ENCODE data around the gene AMZ2. TPM values are rescaled to one million over a fixed set of nuclear protein-coding genes. Genes with fewer than 3 reads are reported as not detected.
A peak's percentile ranks its signal among the peaks of the same experiment; 100 is the strongest.
"Not testable (repeated sequence)": the region's sequence is repeated elsewhere in the genome, so short reads cannot be mapped to it uniquely, and the experiment has no call there.

The AMZ2 gene
- total RNA-seq, 1 donor from 2014 or later, result 66.5 TPM

DNA sequence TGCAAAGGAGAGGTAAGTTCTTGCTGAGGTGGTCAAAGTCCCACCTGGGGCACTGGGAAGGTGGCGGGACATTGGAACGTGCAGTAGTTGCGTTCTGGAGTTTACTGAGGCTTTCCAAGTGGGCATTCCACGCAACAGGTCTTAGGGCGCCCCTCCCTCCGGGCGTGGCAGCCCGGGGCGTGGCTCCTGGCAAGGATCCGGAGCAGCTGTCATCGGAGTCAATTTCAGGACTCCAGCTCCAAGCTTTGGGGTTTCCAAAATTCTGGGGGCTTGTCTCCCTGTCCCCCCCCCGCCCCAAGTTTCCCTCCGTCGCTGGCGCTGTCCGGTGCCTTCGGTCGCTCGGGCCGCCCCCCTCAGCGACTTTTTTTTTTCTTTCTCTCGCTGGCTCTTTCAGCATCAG is 43.1 kb upstream of the AMZ2 start:
- H3K9me3 Mint-ChIP-seq (ENCODE audit: low read depth), result no peaks in the 10 kb centered on the region
- peaks cover 18% of the 10 kb centered on the region for H3K4me1 Mint-ChIP-seq (ENCODE audit: low read depth)
- H3K36me3 Mint-ChIP-seq (ENCODE audit: low read depth), result no peaks in the 10 kb centered on the region
- no peak for DNase-seq (ENCODE audit: low spot score)
- peaks cover 10% of the 10 kb centered on the region for H3K27me3 Mint-ChIP-seq (ENCODE audit: low read depth)
- TF ChIP-seq, protein P1, sequence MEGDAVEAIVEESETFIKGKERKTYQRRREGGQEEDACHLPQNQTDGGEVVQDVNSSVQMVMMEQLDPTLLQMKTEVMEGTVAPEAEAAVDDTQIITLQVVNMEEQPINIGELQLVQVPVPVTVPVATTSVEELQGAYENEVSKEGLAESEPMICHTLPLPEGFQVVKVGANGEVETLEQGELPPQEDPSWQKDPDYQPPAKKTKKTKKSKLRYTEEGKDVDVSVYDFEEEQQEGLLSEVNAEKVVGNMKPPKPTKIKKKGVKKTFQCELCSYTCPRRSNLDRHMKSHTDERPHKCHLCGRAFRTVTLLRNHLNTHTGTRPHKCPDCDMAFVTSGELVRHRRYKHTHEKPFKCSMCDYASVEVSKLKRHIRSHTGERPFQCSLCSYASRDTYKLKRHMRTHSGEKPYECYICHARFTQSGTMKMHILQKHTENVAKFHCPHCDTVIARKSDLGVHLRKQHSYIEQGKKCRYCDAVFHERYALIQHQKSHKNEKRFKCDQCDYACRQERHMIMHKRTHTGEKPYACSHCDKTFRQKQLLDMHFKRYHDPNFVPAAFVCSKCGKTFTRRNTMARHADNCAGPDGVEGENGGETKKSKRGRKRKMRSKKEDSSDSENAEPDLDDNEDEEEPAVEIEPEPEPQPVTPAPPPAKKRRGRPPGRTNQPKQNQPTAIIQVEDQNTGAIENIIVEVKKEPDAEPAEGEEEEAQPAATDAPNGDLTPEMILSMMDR (IDR thresholded peaks at IDR 0.05), result no peak
- no peak overlapping the region for H3K27ac Mint-ChIP-seq (ENCODE audit: unreplicated experiment)
- peak overlapping the region; percentile 74 for H3K4me3 Mint-ChIP-seq (ENCODE audit: unreplicated experiment)

DNA sequence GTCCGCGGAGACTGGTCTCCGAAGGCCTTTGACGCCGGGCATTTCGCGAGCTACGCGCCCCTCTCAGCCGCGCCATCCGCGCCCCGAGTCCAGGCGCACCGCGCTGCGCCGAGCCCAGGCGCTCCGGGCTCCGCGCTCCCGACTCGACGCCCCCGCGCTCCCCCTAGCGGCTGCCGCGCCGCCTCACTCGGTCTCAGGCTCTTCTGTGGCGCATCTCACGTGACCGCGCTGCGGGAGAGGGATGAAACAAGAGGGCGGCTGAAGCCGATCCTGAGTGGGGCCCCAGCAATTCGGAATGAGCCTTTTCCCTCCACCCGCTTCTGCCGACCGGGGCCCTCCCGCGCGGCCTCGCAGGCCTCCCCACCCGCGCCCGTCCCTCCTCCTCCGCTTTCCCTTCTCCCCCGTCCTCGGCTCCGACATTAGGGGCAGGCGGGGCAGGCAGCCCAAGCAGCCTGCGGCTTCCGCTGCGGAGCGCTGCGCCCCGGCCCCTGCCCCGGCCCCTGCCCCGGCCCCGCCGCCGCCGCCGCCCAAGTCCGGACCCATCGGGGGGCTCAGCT is 42.5 kb upstream of the AMZ2 start:
- Mint-ChIP-seq H3K4me3 (ENCODE audit: unreplicated experiment) (peak overlapping the region; percentile 74), H3K27me3 (ENCODE audit: low read depth) (peaks cover 4% of the 10 kb centered on the region), H3K9me3 (ENCODE audit: low read depth) (no peaks in the 10 kb centered on the region), H3K36me3 (ENCODE audit: low read depth) (peaks cover 4% of the 10 kb centered on the region), H3K27ac (ENCODE audit: unreplicated experiment) (peak overlapping the region; percentile 74), H3K4me1 (ENCODE audit: low read depth) (peaks cover 12% of the 10 kb centered on the region)
- TF ChIP-seq, protein P1 (IDR thresholded peaks at IDR 0.05), result peak; percentile 92
- DNase-seq (ENCODE audit: low spot score), result no peak

DNA sequence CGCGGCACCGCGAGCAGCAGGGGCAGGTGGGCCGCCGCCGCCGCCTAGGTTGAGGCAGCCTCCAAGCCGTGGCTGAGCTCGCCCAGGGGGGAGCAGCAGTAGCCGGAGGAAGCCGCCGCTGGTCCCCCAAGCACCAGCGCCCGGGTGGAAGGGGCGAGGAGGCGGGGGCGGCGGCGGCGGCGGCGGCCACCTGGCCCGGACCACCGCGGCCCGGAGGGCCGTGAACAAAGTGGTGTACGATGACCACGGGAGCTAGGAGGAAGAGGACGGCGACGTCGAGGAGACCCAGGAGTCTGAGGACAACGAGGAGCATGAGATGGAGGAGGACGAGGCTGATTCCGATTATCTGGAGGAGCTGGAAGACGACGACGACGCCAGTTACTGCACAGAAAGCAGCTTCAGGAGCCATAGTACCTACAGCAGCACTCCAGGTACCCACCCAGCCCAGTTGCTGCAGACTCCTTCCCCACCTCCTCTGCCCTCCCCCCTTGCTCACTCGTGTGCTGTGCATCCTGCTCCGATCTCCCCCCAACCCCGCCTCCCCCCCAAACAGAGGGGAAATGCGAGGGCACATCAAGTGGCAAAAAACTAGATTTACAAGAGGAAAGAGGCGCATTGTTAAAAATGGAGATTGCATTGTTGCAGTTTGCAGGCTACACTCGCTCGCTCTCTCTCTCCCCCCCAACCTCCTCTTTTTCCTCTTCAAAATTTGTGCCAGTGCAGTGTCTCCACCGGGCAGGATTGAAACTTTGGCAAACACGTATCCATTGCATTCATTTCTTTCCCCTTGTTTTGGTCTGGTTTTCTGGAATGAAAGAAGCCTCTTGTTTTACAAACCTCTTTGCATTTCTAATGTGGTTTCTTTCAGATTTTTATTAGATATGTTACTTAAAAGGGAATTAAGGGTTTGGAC is 41.8 kb upstream of the AMZ2 start:
- DNase-seq (ENCODE audit: low spot score), result no peak
- H3K4me3 Mint-ChIP-seq (ENCODE audit: unreplicated experiment), result peak overlapping the region; percentile 74
- H3K27ac Mint-ChIP-seq (ENCODE audit: unreplicated experiment), result peak overlapping the region; percentile 49

DNA sequence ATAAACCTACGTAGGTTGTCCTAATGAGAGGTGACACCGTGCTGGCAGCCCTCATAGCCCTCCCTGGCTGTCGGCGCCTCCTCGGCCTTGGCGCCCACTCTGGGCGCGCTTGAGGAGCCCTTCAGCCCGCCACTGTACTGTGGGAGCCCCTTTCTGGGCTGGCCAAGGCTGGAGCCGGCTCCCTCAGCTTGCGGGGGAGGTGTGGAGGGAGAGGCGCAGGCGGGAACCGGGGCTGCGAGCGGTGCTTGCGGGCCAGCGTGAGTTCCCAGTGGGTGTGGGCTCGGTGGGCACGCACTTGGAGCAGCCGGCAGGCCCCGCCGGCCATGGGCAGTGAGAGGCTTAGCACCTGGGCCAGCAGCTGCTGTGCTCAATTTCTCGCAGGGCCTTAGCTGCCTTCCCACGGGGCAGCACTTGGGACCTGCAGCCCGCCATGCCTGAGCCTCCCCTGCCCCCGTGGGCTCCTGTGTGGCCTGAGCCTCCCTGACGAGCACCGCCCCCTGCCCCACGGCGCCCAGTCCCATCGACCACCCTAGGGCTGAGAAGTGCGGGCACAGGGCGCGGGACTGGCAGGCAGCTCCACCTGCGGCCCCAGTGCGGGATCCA is 40.1 kb upstream of the AMZ2 start:
- Mint-ChIP-seq H3K36me3 (ENCODE audit: low read depth) (peaks cover 7% of the 10 kb centered on the region), H3K9me3 (ENCODE audit: low read depth) (no peaks in the 10 kb centered on the region), H3K27me3 (ENCODE audit: low read depth) (no peaks in the 10 kb centered on the region), H3K4me3 (ENCODE audit: unreplicated experiment) (no peak overlapping the region), H3K4me1 (ENCODE audit: low read depth) (peaks cover 8% of the 10 kb centered on the region), H3K27ac (ENCODE audit: unreplicated experiment) (no peak overlapping the region)
- DNase-seq (ENCODE audit: low spot score), result peak; percentile 40
- TF ChIP-seq, protein P1 (IDR thresholded peaks at IDR 0.05), result no peak

More for the DNA sequence above, 41.8 kb upstream of the AMZ2 start:
- Mint-ChIP-seq H3K36me3 (ENCODE audit: low read depth) (peaks cover 7% of the 10 kb centered on the region), H3K27me3 (ENCODE audit: low read depth) (no peaks in the 10 kb centered on the region), H3K4me1 (ENCODE audit: low read depth) (peaks cover 8% of the 10 kb centered on the region), H3K9me3 (ENCODE audit: low read depth) (no peaks in the 10 kb centered on the region)
- TF ChIP-seq, protein P1 (IDR thresholded peaks at IDR 0.05), result no peak

DNA sequence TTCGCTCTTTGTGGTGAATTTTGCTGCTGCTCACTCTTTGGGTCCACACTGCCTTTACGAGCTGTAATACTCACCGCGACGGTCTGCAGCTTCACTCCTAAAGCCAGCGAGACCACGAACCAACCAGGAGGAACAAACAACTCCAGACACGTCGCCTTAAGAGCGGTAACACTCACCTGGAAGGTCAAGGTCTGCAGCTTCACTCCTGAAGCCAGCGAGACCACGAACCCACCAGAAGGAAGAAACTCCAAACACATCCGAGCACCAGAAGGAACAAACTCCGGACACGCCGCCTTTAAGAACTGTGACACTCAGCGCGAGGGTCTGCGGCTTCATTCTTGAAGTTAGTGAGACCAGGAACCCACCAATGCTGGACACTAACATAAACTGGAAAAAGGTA is 39.2 kb upstream of the AMZ2 start:
- DNase-seq (ENCODE audit: low spot score); H3K9me3 Mint-ChIP-seq (ENCODE audit: low read depth); H3K4me1 Mint-ChIP-seq (ENCODE audit: low read depth); H3K27me3 Mint-ChIP-seq (ENCODE audit: low read depth); H3K27ac Mint-ChIP-seq (ENCODE audit: unreplicated experiment); H3K4me3 Mint-ChIP-seq (ENCODE audit: unreplicated experiment); H3K36me3 Mint-ChIP-seq (ENCODE audit: low read depth): not testable (repeated sequence)

DNA sequence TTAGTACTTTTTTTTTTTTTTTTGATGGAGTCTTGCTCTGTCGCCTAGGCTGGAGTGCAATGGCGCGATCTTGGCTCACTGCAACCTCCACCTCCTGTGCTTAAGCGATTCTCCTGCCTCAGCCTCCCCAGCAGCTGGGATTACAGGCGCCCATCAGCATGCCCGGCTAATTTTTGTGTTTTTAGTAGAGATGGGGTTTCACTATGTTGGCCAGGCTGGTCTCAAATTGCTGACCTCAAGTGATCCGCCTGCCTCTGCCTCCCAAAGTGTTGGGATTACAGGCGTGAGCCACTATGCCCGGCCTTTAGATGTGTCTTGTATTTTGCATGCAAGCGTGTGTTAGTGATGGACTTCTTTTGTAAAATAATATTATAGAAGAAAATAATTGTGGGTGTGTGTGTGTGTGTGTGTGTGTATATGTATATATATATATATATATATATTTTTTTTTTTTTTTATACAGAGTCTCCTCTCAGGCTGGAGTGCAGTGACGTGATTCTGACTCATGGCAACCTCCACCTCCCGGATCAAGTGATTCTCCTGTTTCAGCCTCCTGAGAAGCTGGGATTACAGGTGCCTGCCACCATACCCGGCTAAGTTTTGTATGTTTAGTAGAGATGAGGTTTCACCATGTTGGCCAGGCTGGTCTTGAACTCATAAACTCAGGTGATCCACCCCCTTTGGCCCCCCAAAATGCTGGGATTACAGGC is 38.5 kb upstream of the AMZ2 start:
- DNase-seq (ENCODE audit: low spot score); H3K4me1 Mint-ChIP-seq (ENCODE audit: low read depth); H3K4me3 Mint-ChIP-seq (ENCODE audit: unreplicated experiment); H3K27ac Mint-ChIP-seq (ENCODE audit: unreplicated experiment); H3K9me3 Mint-ChIP-seq (ENCODE audit: low read depth); H3K36me3 Mint-ChIP-seq (ENCODE audit: low read depth); H3K27me3 Mint-ChIP-seq (ENCODE audit: low read depth): not testable (repeated sequence)
